Smooth muscle cell of the umbilical artery (primary cell): ENCODE measurements around the gene VEZF1. TPM values are rescaled to one million over a fixed set of nuclear protein-coding genes. Genes with fewer than 3 reads are reported as not detected.

Experiments
- total RNA-seq: library from RNA; depleted of rRNA; stranded (reverse); fragments of >200 nt; gene quantifications from 2 replicates; pipeline ENCODE4 v1.2.3, GENCODE V29; 2014

Gene VEZF1
- total RNA-seq = 22.9 and 25.3 TPM in 2 replicates

GRCh38 chr17:57987581-57988300, at the start of gene VEZF1:
VEZF1 (minus strand) TSS chr17:57988254; CDS start chr17:57988111, 143 bp downstream.

GRCh38 chr17:58006924-58007780, 19.1 kb upstream of the VEZF1 start, which contains the start of gene SRSF1:
SRSF1 (minus strand) TSS chr17:58007246; CDS start chr17:58007137, 109 bp downstream.

GRCh38 chr17:57955183-57955931, 32.7 kb downstream of the VEZF1 start, which contains the start of gene CUEDC1:
CUEDC1 (minus strand) TSS chr17:57955412; CDS start chr17:57885564, 69,848 bp downstream.

Other genes starting within 250 kb of the VEZF1 start
- not detected in 2 replicates for gene CCDC182, start 243.0 kb downstream of the VEZF1 start, total RNA-seq
- 26.0 and 26.7 TPM in 2 replicates for gene MRPS23, start 138.2 kb downstream of the VEZF1 start, total RNA-seq
- 7.4 and 9.1 TPM in 2 replicates for gene CUEDC1, start 32.8 kb downstream of the VEZF1 start, total RNA-seq
- 320 and 382 TPM in 2 replicates for gene SRSF1, start 19.0 kb upstream of the VEZF1 start, total RNA-seq
- 16.0 and 20.3 TPM in 2 replicates for gene DYNLL2, start 95.2 kb upstream of the VEZF1 start, total RNA-seq
- not detected in 2 replicates for gene OR4D1, start 160.1 kb upstream of the VEZF1 start, total RNA-seq
- not detected in 2 replicates for gene OR4D2, start 178.7 kb upstream of the VEZF1 start, total RNA-seq
- not detected in 2 replicates for gene EPX, start 204.5 kb upstream of the VEZF1 start, total RNA-seq
- gene MKS1, start 231.0 kb upstream of the VEZF1 start, total RNA-seq = 8.0 and 10.3 TPM in 2 replicates